Hematopoietic multipotent progenitor cell treated with erythropoietin and hydrocortisone succinate and interleukin-3 and kit ligand, for 15 days (in vitro differentiated cells): ENCODE results near the gene IL4R.

Source experiments
- DNase-seq: peaks from one replicate; pipeline ENCODE4 v3.0.0-alpha.2; 2015; ENCODE audit warnings: low spot score

The IL4R gene

GRCh38 chr16:27330542-27330941, 16.8 kb downstream of the IL4R start:
- DNase-seq: no peak

GRCh38 chr16:27332105-27332504, 18.3 kb downstream of the IL4R start:
- no peak for DNase-seq

GRCh38 chr16:27333104-27333503, 19.3 kb downstream of the IL4R start:
- no peak for DNase-seq

- DNase-seq: no peak
These were observed 19.8 kb downstream of the IL4R start for GRCh38 chr16:27333549-27333948.

GRCh38 chr16:27334192-27334764, 20.5 kb downstream of the IL4R start:
- DNase-seq: no peak

GRCh38 chr16:27334838-27335237, 21.1 kb downstream of the IL4R start:
- no peak for DNase-seq

GRCh38 chr16:27335349-27336053, 21.7 kb downstream of the IL4R start:
- no peak for DNase-seq

- DNase-seq: no peak
These were observed 23.2 kb downstream of the IL4R start for GRCh38 chr16:27337024-27337423.

- no peak for DNase-seq
These were observed 25.4 kb downstream of the IL4R start for GRCh38 chr16:27339180-27339579.

GRCh38 chr16:27340654-27341053, 26.9 kb downstream of the IL4R start:
- DNase-seq: no peak

- no peak for DNase-seq
These were observed 27.8 kb downstream of the IL4R start for GRCh38 chr16:27341549-27341948.

GRCh38 chr16:27341971-27342370, 28.2 kb downstream of the IL4R start:
- DNase-seq: no peak

GRCh38 chr16:27344721-27345120, 30.9 kb downstream of the IL4R start:
- DNase-seq: peak; percentile 44

- no peak for DNase-seq
These were observed 31.4 kb downstream of the IL4R start for GRCh38 chr16:27345201-27345600.

GRCh38 chr16:27346819-27347218, 33.0 kb downstream of the IL4R start:
- no peak for DNase-seq

GRCh38 chr16:27347930-27348685, 34.3 kb downstream of the IL4R start:
- no peak for DNase-seq

GRCh38 chr16:27349276-27349675, 35.5 kb downstream of the IL4R start:
- DNase-seq: no peak

GRCh38 chr16:27350006-27350405, 36.2 kb downstream of the IL4R start:
- DNase-seq: no peak

GRCh38 chr16:27351989-27352388, 38.2 kb downstream of the IL4R start:
- peak; percentile 70 for DNase-seq

GRCh38 chr16:27353853-27354252, 40.1 kb downstream of the IL4R start:
- peak; percentile 29 for DNase-seq

- DNase-seq: peak; percentile 63
These were observed 41.8 kb downstream of the IL4R start for GRCh38 chr16:27355610-27356009.

- DNase-seq: no peak
These were observed 43.0 kb downstream of the IL4R start for GRCh38 chr16:27356794-27357193.

- no peak for DNase-seq
These were observed 45.3 kb downstream of the IL4R start for GRCh38 chr16:27359051-27359450.
